IMR-90 (cell line): ENCODE data around the gene EEF1AKMT2. TPM values are rescaled to one million over a fixed set of nuclear protein-coding genes. Genes with fewer than 3 reads are reported as not detected.

ENCODE experiments used
- ATAC-seq: fragments of 200-7000 bp; cut with Tn5 transposase; 2 replicates; pipeline ENCODE4 v1.9.1; 2020; ENCODE audit warnings: low read depth, mild to moderate bottlenecking, moderate library complexity
- BruUV-seq: library from RNA; stranded (reverse); fragments of 400-500 nt; replicated peaks from 2 replicates; lab custom pipeline; 2021; lab: Mats Ljungman, UMichigan
- CTCF ChIA-PET: fragments of 300-600 bp; formaldehyde crosslinking; extraction: SDS; loops from one replicate; lab custom pipeline; 2021; ENCODE audit warnings: antibody characterized with exemption; lab: Yijun Ruan, JAX
- POLR2A ChIA-PET: fragments of 300-600 bp; sonication (Branson Sonifier 250); formaldehyde crosslinking; loops from one replicate; lab custom pipeline; 2022; ENCODE audit warnings: antibody characterized with exemption; ENCODE audit not compliant: unreplicated experiment; lab: Charles Lee
- DNase-seq: peaks from one replicate; pipeline ENCODE4 v3.0.0; 2013
- H2AFZ ChIP-seq: replicated peaks from 2 replicates; pipeline ENCODE3; 2013; ENCODE audit warnings: low read length, mild to moderate bottlenecking; ENCODE audit not compliant: poor library complexity
- H2AK5ac ChIP-seq: 2 replicates; pipeline ENCODE4 v1.6.1; 2013; ENCODE audit warnings: low read depth, low read length, inconsistent platforms
- H2AK9ac ChIP-seq: replicated peaks from 2 replicates; pipeline ENCODE3; 2013; ENCODE audit warnings: mild to moderate bottlenecking, low read depth, low read length, moderate library complexity; ENCODE audit not compliant: poor library complexity
- H2BK120ac ChIP-seq: 2 replicates; pipeline ENCODE4 v1.6.1; 2013; ENCODE audit warnings: low read depth, low read length, inconsistent platforms
- H2BK15ac ChIP-seq: 3 replicates; pipeline ENCODE4 v1.6.1; 2013; ENCODE audit warnings: low read depth, low read length, inconsistent platforms
- H2BK20ac ChIP-seq: 2 replicates; pipeline ENCODE4 v1.6.1; 2013; ENCODE audit warnings: low read depth, mild to moderate bottlenecking, inconsistent platforms, low read length, moderate library complexity
- H2BK5ac ChIP-seq: 2 replicates; pipeline ENCODE4 v1.6.1; 2013; ENCODE audit warnings: mild to moderate bottlenecking, low read depth, low read length, inconsistent platforms; ENCODE audit not compliant: poor library complexity, severe bottlenecking
- H3K14ac ChIP-seq: replicated peaks from 2 replicates; pipeline ENCODE4 v1.6.1; 2013; ENCODE audit warnings: low read depth, low read length, inconsistent platforms
- H3K18ac ChIP-seq: 2 replicates; pipeline ENCODE4 v1.6.1; 2013; ENCODE audit warnings: low read depth, low read length, control low read depth
- H3K23ac ChIP-seq: 2 replicates; pipeline ENCODE4 v1.6.1; 2013; ENCODE audit warnings: low read depth, low read length, inconsistent platforms
- H3K27ac ChIP-seq: 2 replicates; pipeline ENCODE4 v1.5.1; 2013; ENCODE audit warnings: mild to moderate bottlenecking, control low read depth, low read length; ENCODE audit not compliant: insufficient read depth
- H3K27me3 ChIP-seq: 2 replicates; pipeline ENCODE4 v1.6.1; 2013; ENCODE audit warnings: low read length; ENCODE audit not compliant: control insufficient read depth, insufficient read depth
- H3K36me3 ChIP-seq: 2 replicates; pipeline ENCODE4 v1.6.1; 2013; ENCODE audit warnings: low read length, mixed read lengths; ENCODE audit not compliant: control insufficient read depth, insufficient read depth
- H3K4ac ChIP-seq: 2 replicates; pipeline ENCODE4 v1.6.1; 2013; ENCODE audit warnings: low read depth, low read length, inconsistent platforms
- H3K4me1 ChIP-seq: 2 replicates; pipeline ENCODE4 v1.6.1; 2013; ENCODE audit warnings: low read length, mixed read lengths; ENCODE audit not compliant: control insufficient read depth, insufficient read depth
- H3K4me2 ChIP-seq: 2 replicates; pipeline ENCODE4 v1.6.1; 2013; ENCODE audit warnings: low read depth, mild to moderate bottlenecking, control low read depth, low read length, moderate library complexity
- H3K4me3 ChIP-seq: 2 replicates; pipeline ENCODE4 v1.5.1; 2013; ENCODE audit warnings: low read depth, mild to moderate bottlenecking, control low read depth, low read length, moderate library complexity; ENCODE audit not compliant: insufficient read depth
- H3K56ac ChIP-seq: 2 replicates; pipeline ENCODE4 v1.6.1; 2013; ENCODE audit warnings: low read length, inconsistent platforms; ENCODE audit not compliant: insufficient read depth; ENCODE audit errors: extremely low read depth
- H3K79me1 ChIP-seq, 2 experiments: 2 replicates each; pipeline ENCODE4 v1.6.1; 2013; ENCODE audit warnings: low read length in 2 of 2, inconsistent platforms in 1 of 2, low read depth in 1 of 2
- H3K9ac ChIP-seq: 2 replicates; pipeline ENCODE4 v1.6.1; 2013; ENCODE audit warnings: low read depth, low read length, control low read depth
- H3K9me1 ChIP-seq: 2 replicates; pipeline ENCODE4 v1.6.1; 2013; ENCODE audit warnings: low read length, inconsistent platforms; ENCODE audit not compliant: insufficient read depth
- H3K9me3 ChIP-seq: 2 replicates; pipeline ENCODE4 v1.6.1; 2013; ENCODE audit warnings: low read length; ENCODE audit not compliant: control insufficient read depth, insufficient read depth
- H4K20me1 ChIP-seq: 2 replicates; pipeline ENCODE4 v1.6.1; 2013; ENCODE audit warnings: low read length, inconsistent platforms; ENCODE audit not compliant: insufficient read depth
- H4K5ac ChIP-seq: 2 replicates; pipeline ENCODE4 v1.6.1; 2013; ENCODE audit warnings: mild to moderate bottlenecking, low read depth, low read length, control low read depth
- H4K8ac ChIP-seq, 2 experiments: 2 replicates each; pipeline ENCODE4 v1.6.1; 2013; ENCODE audit warnings: low read depth in 2 of 2, low read length in 2 of 2, control low read depth in 1 of 2, inconsistent platforms in 1 of 2
- H4K91ac ChIP-seq: 2 replicates; pipeline ENCODE4 v1.6.1; 2013; ENCODE audit warnings: low read depth, low read length, inconsistent platforms; ENCODE audit not compliant: insufficient read depth
- BHLHE40 ChIP-seq: fragments of 150-350 bp; IDR thresholded peaks from 2 replicates; pipeline ENCODE4 v1.6.1; 2016; ENCODE audit warnings: mild to moderate bottlenecking, low read depth, low read length
- CHD1 ChIP-seq: IDR thresholded peaks from 2 replicates; pipeline ENCODE4 v1.6.1; 2012; ENCODE audit warnings: low read depth, low read length, improper control_type of control experiment
- CTCF ChIP-seq: conservative IDR thresholded peaks from 2 replicates; pipeline ENCODE4 v1.5.1; 2012; ENCODE audit warnings: mild to moderate bottlenecking, low read depth, low read length, improper control_type of control experiment
- ELK1 ChIP-seq: fragments of 150-350 bp; IDR thresholded peaks from 2 replicates; pipeline ENCODE4 v1.6.1; 2016; ENCODE audit warnings: low read depth, mild to moderate bottlenecking, low read length, moderate library complexity, borderline replicate concordance
- FOS ChIP-seq: fragments of 150-350 bp; IDR thresholded peaks from 2 replicates; pipeline ENCODE4 v1.6.1; 2016; ENCODE audit warnings: low read depth, low read length
- MAFK ChIP-seq: IDR thresholded peaks from 2 replicates; pipeline ENCODE4 v1.6.1; 2012; ENCODE audit warnings: low read depth, low read length, improper control_type of control experiment
- MAZ ChIP-seq: IDR thresholded peaks from 2 replicates; pipeline ENCODE4 v1.6.1; 2012; ENCODE audit warnings: low read depth, mild to moderate bottlenecking, low read length, improper control_type of control experiment, moderate library complexity, borderline replicate concordance
- MXI1 ChIP-seq: IDR thresholded peaks from 2 replicates; pipeline ENCODE4 v1.6.1; 2012; ENCODE audit warnings: low read depth, mild to moderate bottlenecking, low read length, moderate library complexity, borderline replicate concordance
- NFE2L2 ChIP-seq: fragments of 150-350 bp; IDR thresholded peaks from 2 replicates; pipeline ENCODE4 v1.6.1; 2016; ENCODE audit warnings: low read depth, mild to moderate bottlenecking, low read length
- POLR2A ChIP-seq: IDR thresholded peaks from 2 replicates; pipeline ENCODE4 v1.6.1; 2012; ENCODE audit warnings: mild to moderate bottlenecking, low read depth, low read length
- RAD21 ChIP-seq: IDR thresholded peaks from 2 replicates; pipeline ENCODE4 v1.6.1; 2012; ENCODE audit warnings: low read length, improper control_type of control experiment
- RCOR1 ChIP-seq: IDR thresholded peaks from 2 replicates; pipeline ENCODE4 v1.6.1; 2012; ENCODE audit warnings: mild to moderate bottlenecking, low read length, improper control_type of control experiment; ENCODE audit not compliant: insufficient replicate concordance
- RFX5 ChIP-seq: IDR thresholded peaks from 2 replicates; pipeline ENCODE4 v1.8.0; 2012; ENCODE audit warnings: low read depth, mild to moderate bottlenecking, low read length, moderate library complexity
- SMC3 ChIP-seq: fragments of 150-350 bp; IDR thresholded peaks from 2 replicates; pipeline ENCODE4 v1.6.1; 2016; ENCODE audit warnings: low read depth, mild to moderate bottlenecking, antibody characterized with exemption, low read length, moderate library complexity
- USF2 ChIP-seq: fragments of 150-350 bp; IDR thresholded peaks from 2 replicates; pipeline ENCODE4 v1.6.1; 2017; ENCODE audit warnings: mild to moderate bottlenecking, antibody characterized with exemption, low read length, low read depth
- WGBS, 2 experiments: methylation state at CpG; one replicate each; pipeline versions ENCODE4 v1.1.5 to v1.1.7; 2013; ENCODE audit warnings: missing lambda C conversion rate in 2 of 2; ENCODE audit not compliant: insufficient read length in 1 of 2; ENCODE audit errors: extremely low coverage in 2 of 2; 5-methylcytosine and 5-hydroxymethylcytosine counted together
- dilution Hi-C: fragments of 300-500 bp; cut with HindIII; formaldehyde crosslinking; loops from one replicate; pipeline ENCODE4 v1.14.3; 2018; ENCODE audit warnings: low sequenced_read_pairs; ENCODE audit not compliant: unreplicated experiment
- in situ Hi-C: fragments of 300-500 bp; cut with MboI; formaldehyde crosslinking; loops from 3 replicates; pipeline ENCODE4 v1.14.3; 2019; ENCODE audit warnings: low sequenced_read_pairs, inconsistent platforms, mixed read lengths
- intact Hi-C: fragments of 100-400 bp; cut with micrococcal nuclease; formaldehyde crosslinking; loops from 2 replicates; pipeline ENCODE4 v1.10.0; 2022
- polyA plus RNA-seq, 3 experiments: library from polyadenylated mRNA; depleted of rRNA; stranded (reverse); fragments of >200 nt; gene quantifications; 2 replicates each; pipeline ENCODE4 v1.2.3, GENCODE V29; 2012; ENCODE audit warnings: low replicate concordance in 1 of 3
- total RNA-seq: library from RNA; depleted of rRNA; stranded (reverse); fragments of >200 nt; gene quantifications from 2 replicates; pipeline ENCODE4 v1.2.3, GENCODE V29; 2012

EEF1AKMT2 gene
- total and polyA plus RNA-seq, 2 of the 4 experiments (the other 2 are of a cell fraction), result 9.7 to 12.7 TPM

- intact Hi-C loops, result no loop called here
- peaks cover 6% of the 10 kb centered on the region; the same call in 1 of the 2 replicates for H3K4me1 ChIP-seq
- CTCF ChIA-PET, result no interaction called here
- TF ChIP-seq FOS, result no peak
- TF ChIP-seq MAFK, result no peak
- no peak for TF ChIP-seq RCOR1
- no peak for TF ChIP-seq USF2
- TF ChIP-seq CTCF, result no peak
- TF ChIP-seq POLR2A, result no peak
- no peak for TF ChIP-seq MAZ
- no peak for TF ChIP-seq NFE2L2
- no peak for TF ChIP-seq MXI1
- no peak for TF ChIP-seq CHD1
- TF ChIP-seq RAD21, result no peak
- TF ChIP-seq SMC3, result no peak
- TF ChIP-seq RFX5, result no peak
- no peak for TF ChIP-seq ELK1
- no peak for TF ChIP-seq BHLHE40
These were observed 63.4 kb downstream of the EEF1AKMT2 start for GRCh38 chr10:124728071-124728829.

More at GRCh38 chr10:124728071-124728829, 63.4 kb downstream of the EEF1AKMT2 start:
- H3K9me1 ChIP-seq, result peaks cover 3% of the 10 kb centered on the region; the same call in 1 of the 2 replicates
- in situ Hi-C loops (no loop called here), dilution Hi-C loops (no loop called here)
- ATAC-seq, result peak; percentile 29; the same call in 1 of the 2 replicates
- no peak overlapping the region for H2AFZ ChIP-seq
- no peak overlapping the region for H2BK20ac ChIP-seq
- H4K8ac ChIP-seq, result no peak overlapping the region
- no peak overlapping the region for H4K91ac ChIP-seq
- no peak overlapping the region for H3K4me3 ChIP-seq
- H2BK120ac ChIP-seq, result no peak overlapping the region
- peaks cover 3% of the 10 kb centered on the region; the same call in 1 of the 2 replicates for H3K36me3 ChIP-seq
- no peak overlapping the region for H2BK15ac ChIP-seq
- no peak overlapping the region for H3K23ac ChIP-seq
- peaks cover 3 to 9% of the 10 kb centered on the region in 2 experiments; a peak in 2 of 4 replicates for H3K79me1 ChIP-seq
- H4K20me1 ChIP-seq, result peaks cover 7% of the 10 kb centered on the region; the same call in 1 of the 2 replicates
- POLR2A ChIA-PET, result no interaction called here
- no peak overlapping the region; the same call in 1 of the 2 replicates for H3K18ac ChIP-seq
- no peak overlapping the region for H3K56ac ChIP-seq
- no peak overlapping the region for H3K4me2 ChIP-seq
- no peaks in the 10 kb centered on the region for H3K27me3 ChIP-seq
- no peak overlapping the region for H3K14ac ChIP-seq
- H4K5ac ChIP-seq, result no peak overlapping the region
- no peak overlapping the region for H2BK5ac ChIP-seq
- BruUV-seq, result no TSS peak
- no peaks in the 10 kb centered on the region for H3K9me3 ChIP-seq
- 60% methylated on average over 1 of the region's 14 CpGs; no CpG with 5 or more reads in 1 of the 2 experiments for WGBS, 2 experiments
- DNase-seq, result peak; percentile 46
- no peak overlapping the region for H3K9ac ChIP-seq
- no peak overlapping the region for H3K4ac ChIP-seq
- H2AK5ac ChIP-seq, result no peak overlapping the region
- no peak overlapping the region for H2AK9ac ChIP-seq
- no peak overlapping the region for H3K27ac ChIP-seq
